CD4-positive, alpha-beta memory T cell (primary cell): ENCODE measurements around the gene PRKG2. TPM values are rescaled to one million over a fixed set of nuclear protein-coding genes. Genes with fewer than 3 reads are reported as not detected.

Experiments used
- CTCF ChIA-PET: fragments of 350-600 bp; sonication (Branson Sonifier 250); formaldehyde crosslinking; loops from one replicate; lab custom pipeline; 2021; ENCODE audit warnings: inconsistent platforms; ENCODE audit not compliant: partially characterized antibody; lab: Charles Lee
- POLR2A ChIA-PET: fragments of 350-600 bp; sonication (Branson Sonifier 250); formaldehyde crosslinking; loops from one replicate; lab custom pipeline; 2021; ENCODE audit not compliant: partially characterized antibody; lab: Charles Lee
- DNase-seq, 5 donors: peaks; one replicate each; pipeline versions ENCODE4 v3.0.0 to v3.0.0-alpha.2; 2020 to 2022; ENCODE audit warnings: mixed read lengths in 1 of 5
- H3K27ac ChIP-seq: one replicate; pipeline ENCODE4 v1.7.0; 2013; ENCODE audit warnings: low read depth, low read length
- H3K27me3 ChIP-seq: 2 replicates; pipeline ENCODE4 v1.7.0; 2013; ENCODE audit warnings: mild to moderate bottlenecking, low read length, moderate library complexity; ENCODE audit not compliant: insufficient read depth
- H3K36me3 ChIP-seq: 2 replicates; pipeline ENCODE4 v1.7.0; 2013; ENCODE audit warnings: mild to moderate bottlenecking, low read length, moderate library complexity; ENCODE audit not compliant: insufficient read depth
- H3K4me1 ChIP-seq: 2 replicates; pipeline ENCODE4 v1.7.0; 2013; ENCODE audit warnings: mild to moderate bottlenecking, low read length, moderate library complexity; ENCODE audit not compliant: insufficient read depth
- H3K4me3 ChIP-seq, 2 donors: one replicate each; pipeline ENCODE4 v1.7.0; 2013; ENCODE audit warnings: low read length in 2 of 2, mild to moderate bottlenecking in 1 of 2
- H3K9me3 ChIP-seq, 2 donors: one replicate each; pipeline ENCODE4 v1.7.0; 2013; ENCODE audit warnings: low read length in 2 of 2, control low read depth in 1 of 2; ENCODE audit not compliant: control insufficient read depth in 1 of 2
- H3K27ac Mint-ChIP-seq, 7 donors: one replicate each; pipeline ENCODE4 v1.8.0; 2020 to 2021; ENCODE audit warnings: mixed read lengths in 7 of 7, mild to moderate bottlenecking in 6 of 7, inconsistent platforms in 3 of 7, moderate library complexity in 3 of 7
- H3K27me3 Mint-ChIP-seq, 2 donors: one replicate each; pipeline ENCODE4 v1.8.0; 2020 to 2021; ENCODE audit warnings: mixed read lengths in 2 of 2
- H3K36me3 Mint-ChIP-seq, 2 donors: one replicate each; pipeline ENCODE4 v1.8.0; 2020 to 2021; ENCODE audit warnings: mixed read lengths in 2 of 2, inconsistent platforms in 1 of 2, mild to moderate bottlenecking in 1 of 2
- H3K4me1 Mint-ChIP-seq, 4 donors: one replicate each; pipeline ENCODE4 v1.8.0; 2020 to 2021; ENCODE audit warnings: mixed read lengths in 4 of 4, mild to moderate bottlenecking in 1 of 4
- H3K4me3 Mint-ChIP-seq, 8 donors: one replicate each; pipeline ENCODE4 v1.8.0; 2020 to 2021; ENCODE audit warnings: mixed read lengths in 8 of 8, mild to moderate bottlenecking in 7 of 8, moderate library complexity in 6 of 8, inconsistent platforms in 3 of 8
- H3K9me3 Mint-ChIP-seq, 8 donors: one replicate each; pipeline ENCODE4 v1.8.0; 2020 to 2021; ENCODE audit warnings: mixed read lengths in 8 of 8, mild to moderate bottlenecking in 5 of 8, inconsistent platforms in 3 of 8, moderate library complexity in 1 of 8
- intact Hi-C: fragments of 100-400 bp; cut with micrococcal nuclease; formaldehyde crosslinking; loops from one replicate; pipeline ENCODE4 v1.15.1; 2023
- polyA plus RNA-seq, 2 donors: library from polyadenylated mRNA; unstranded; fragments of 300-500 nt; fragmentation: Illumina TruSeq; gene quantifications; one replicate each; pipeline ENCODE4 v1.2.3, GENCODE V29; 2021
- total RNA-seq, 2 experiments: library from RNA; stranded (reverse); gene quantifications; one replicate each; pipeline ENCODE4 v1.2.3, GENCODE V29; 2021

PRKG2 gene
- total and polyA plus RNA-seq, 4 experiments from 2014 or later, result 1.5 to 5.1 (median 1.9) TPM

GRCh38 chr4:81093720-81094401 is 121.2 kb downstream of the PRKG2 start:
- ChIA-PET POLR2A (no interaction called here), CTCF (no interaction called here)
- Mint-ChIP-seq H3K9me3 (peaks cover 0 to 3% (median 0%) of the 10 kb centered on the region in 8 donors), H3K4me1 (no peaks in the 10 kb centered on the region), H3K36me3 (no peaks in the 10 kb centered on the region), H3K27me3 (peaks cover 0 to 7% of the 10 kb centered on the region in 2 donors), H3K27ac (no peak overlapping the region), H3K4me3 (no peak overlapping the region)
- Histone ChIP-seq H3K4me1 (no peaks in the 10 kb centered on the region), H3K36me3 (no peaks in the 10 kb centered on the region), H3K27ac (no peak overlapping the region), H3K27me3 (no peaks in the 10 kb centered on the region), H3K4me3 (no peak overlapping the region), H3K9me3 (no peaks in the 10 kb centered on the region)
- no peak for DNase-seq
- intact Hi-C loops, result no loop called here

GRCh38 chr4:81085979-81086378 is 129.0 kb downstream of the PRKG2 start:
- H3K27ac ChIP-seq, result no peak overlapping the region
- CTCF ChIA-PET, result interaction anchor here (1.1 to 5.3 kb wide), 2 partner anchors 16 to 269 kb away, joined by 3 to 25 read pairs; no protein-coding TSS in a partner anchor
- Mint-ChIP-seq H3K4me1 (no peaks in the 10 kb centered on the region), H3K9me3 (peaks cover 0 to 6% (median 3%) of the 10 kb centered on the region in 8 donors), H3K27ac (no peak overlapping the region), H3K36me3 (no peaks in the 10 kb centered on the region), H3K27me3 (peaks cover 0 to 2% of the 10 kb centered on the region in 2 donors), H3K4me3 (no peak overlapping the region)
- POLR2A ChIA-PET, result no interaction called here
- no peaks in the 10 kb centered on the region for H3K4me1 ChIP-seq
- no peak overlapping the region for H3K4me3 ChIP-seq
- intact Hi-C loops, result no loop called here
- H3K9me3 ChIP-seq, result no peaks in the 10 kb centered on the region
- no peaks in the 10 kb centered on the region for H3K36me3 ChIP-seq
- DNase-seq, result no peak
- no peaks in the 10 kb centered on the region for H3K27me3 ChIP-seq

- no peaks in the 10 kb centered on the region for H3K4me1 Mint-ChIP-seq
Observed at GRCh38 chr4:81085291-81085690, 129.7 kb downstream of the PRKG2 start.

GRCh38 chr4:81084634-81085033 is 130.4 kb downstream of the PRKG2 start:
- Histone ChIP-seq H3K4me1 (no peaks in the 10 kb centered on the region), H3K27me3 (no peaks in the 10 kb centered on the region), H3K36me3 (no peaks in the 10 kb centered on the region), H3K4me3 (no peak overlapping the region), H3K9me3 (no peaks in the 10 kb centered on the region), H3K27ac (no peak overlapping the region)
- Mint-ChIP-seq H3K9me3 (peaks cover 0 to 11% (median 3%) of the 10 kb centered on the region in 8 donors), H3K27me3 (peaks cover 2 to 4% of the 10 kb centered on the region in 2 donors), H3K4me1 (no peaks in the 10 kb centered on the region), H3K27ac (no peak overlapping the region), H3K4me3 (no peak overlapping the region), H3K36me3 (no peaks in the 10 kb centered on the region)
- intact Hi-C loops, result no loop called here
- CTCF ChIA-PET, result interaction anchor here (0.8 to 5.3 kb wide), 3 partner anchors 14 to 271 kb away, joined by 3 to 25 read pairs (median 3); no protein-coding TSS in a partner anchor
- POLR2A ChIA-PET, result no interaction called here
- DNase-seq, result no peak

More at GRCh38 chr4:81085291-81085690, 129.7 kb downstream of the PRKG2 start:
- H3K4me3 Mint-ChIP-seq, result no peak overlapping the region
- no peaks in the 10 kb centered on the region for H3K36me3 ChIP-seq
- H3K9me3 Mint-ChIP-seq, result peaks cover 0 to 11% (median 3%) of the 10 kb centered on the region in 8 donors
- ChIA-PET POLR2A (no interaction called here), CTCF (interaction anchor here (0.8 to 5.3 kb wide), 3 partner anchors 15 to 270 kb away, joined by 3 to 25 read pairs (median 3); no protein-coding TSS in a partner anchor)
- H3K36me3 Mint-ChIP-seq, result no peaks in the 10 kb centered on the region
- no peak for DNase-seq
- no peaks in the 10 kb centered on the region for H3K9me3 ChIP-seq
- no peak overlapping the region for H3K27ac ChIP-seq
- peaks cover 2 to 4% of the 10 kb centered on the region in 2 donors for H3K27me3 Mint-ChIP-seq
- no peak overlapping the region for H3K27ac Mint-ChIP-seq
- intact Hi-C loops, result no loop called here
- H3K4me3 ChIP-seq, result no peak overlapping the region
- H3K27me3 ChIP-seq, result no peaks in the 10 kb centered on the region
- H3K4me1 ChIP-seq, result no peaks in the 10 kb centered on the region

- peaks cover 2 to 4% of the 10 kb centered on the region in 2 donors for H3K27me3 Mint-ChIP-seq
- no peaks in the 10 kb centered on the region for H3K4me1 Mint-ChIP-seq
- ChIA-PET CTCF (interaction anchor here (5.3 kb wide), 1 partner anchor 14 kb away, joined by 25 read pairs; no protein-coding TSS in a partner anchor), POLR2A (no interaction called here)
- DNase-seq, result no peak
- intact Hi-C loops, result no loop called here
- H3K9me3 Mint-ChIP-seq, result peaks cover 0 to 11% (median 3%) of the 10 kb centered on the region in 8 donors
- H3K36me3 ChIP-seq, result no peaks in the 10 kb centered on the region
- H3K4me3 ChIP-seq, result no peak overlapping the region
- no peak overlapping the region for H3K27ac ChIP-seq
- no peaks in the 10 kb centered on the region for H3K9me3 ChIP-seq
- H3K4me3 Mint-ChIP-seq, result no peak overlapping the region
- no peaks in the 10 kb centered on the region for H3K36me3 Mint-ChIP-seq
- no peaks in the 10 kb centered on the region for H3K27me3 ChIP-seq
- H3K27ac Mint-ChIP-seq, result no peak overlapping the region
- no peaks in the 10 kb centered on the region for H3K4me1 ChIP-seq
Observed at GRCh38 chr4:81084029-81084428, 131.0 kb downstream of the PRKG2 start.

- Histone ChIP-seq H3K9me3 (no peaks in the 10 kb centered on the region), H3K36me3 (no peaks in the 10 kb centered on the region), H3K4me1 (no peaks in the 10 kb centered on the region), H3K27me3 (no peaks in the 10 kb centered on the region), H3K27ac (no peak overlapping the region), H3K4me3 (no peak overlapping the region)
- DNase-seq, result no peak
- ChIA-PET CTCF (interaction anchor here (1.2 kb wide), 1 partner anchor 10 kb away, joined by 8 read pairs; no protein-coding TSS in a partner anchor), POLR2A (no interaction called here)
- Mint-ChIP-seq H3K27ac (no peak overlapping the region), H3K4me1 (no peaks in the 10 kb centered on the region), H3K36me3 (no peaks in the 10 kb centered on the region), H3K9me3 (peaks cover 0 to 11% (median 3%) of the 10 kb centered on the region in 8 donors), H3K4me3 (no peak overlapping the region), H3K27me3 (peaks cover 4 to 14% of the 10 kb centered on the region in 2 donors)
- intact Hi-C loops, result no loop called here
Observed at GRCh38 chr4:81081156-81081555, 133.9 kb downstream of the PRKG2 start.

GRCh38 chr4:81071013-81071412 is 144.0 kb downstream of the PRKG2 start:
- no peaks in the 10 kb centered on the region for H3K36me3 Mint-ChIP-seq
- Histone ChIP-seq H3K4me3 (no peak overlapping the region), H3K36me3 (no peaks in the 10 kb centered on the region), H3K4me1 (no peaks in the 10 kb centered on the region), H3K9me3 (no peaks in the 10 kb centered on the region), H3K27ac (no peak overlapping the region), H3K27me3 (no peaks in the 10 kb centered on the region)
- H3K4me1 Mint-ChIP-seq, result no peaks in the 10 kb centered on the region
- ChIA-PET POLR2A (no interaction called here), CTCF (interaction anchor here (0.8 to 3.9 kb wide), 10 partner anchors 8 to 714 kb away, joined by 3 to 55 read pairs (median 4); no protein-coding TSS in a partner anchor)
- no peaks in the 10 kb centered on the region for H3K9me3 Mint-ChIP-seq
- peaks cover 10 to 19% of the 10 kb centered on the region in 2 donors for H3K27me3 Mint-ChIP-seq
- H3K27ac Mint-ChIP-seq, result no peak overlapping the region
- intact Hi-C loops, result no loop called here
- H3K4me3 Mint-ChIP-seq, result no peak overlapping the region
- DNase-seq, result no peak
